Hepatocyte (in vitro differentiated cells): Measurements from ENCODE around the gene BTF3. TPM values are rescaled to one million over a fixed set of nuclear protein-coding genes. Genes with fewer than 3 reads are reported as not detected.

Experiments
- DNase-seq: peaks from one replicate; pipeline ENCODE4 v3.0.0-alpha.2; 2016; ENCODE audit warnings: low spot score
- H2AFZ ChIP-seq: fragments of 200-600 bp; sonication (generic); 2 replicates; pipeline ENCODE4 v1.6.0; 2016; ENCODE audit warnings: antibody characterized with exemption, mild to moderate bottlenecking
- H3K27ac ChIP-seq: fragments of 200-600 bp; sonication (generic); 2 replicates; pipeline ENCODE4 v1.5.1; 2016; ENCODE audit warnings: mild to moderate bottlenecking
- H3K27me3 ChIP-seq: fragments of 200-600 bp; sonication (generic); 2 replicates; pipeline ENCODE4 v1.6.1; 2016
- H3K36me3 ChIP-seq: fragments of 200-600 bp; sonication (generic); replicated peaks from 2 replicates; pipeline ENCODE4 v1.5.1; 2016; ENCODE audit warnings: low read depth; ENCODE audit not compliant: insufficient read depth
- H3K4me1 ChIP-seq: fragments of 200-600 bp; sonication (generic); 2 replicates; pipeline ENCODE4 v1.5.1; 2016; ENCODE audit warnings: mild to moderate bottlenecking, moderate library complexity; ENCODE audit not compliant: insufficient read depth
- H3K4me2 ChIP-seq: fragments of 200-600 bp; sonication (generic); 2 replicates; pipeline ENCODE4 v1.6.0; 2016
- H3K4me3 ChIP-seq: fragments of 200-600 bp; sonication (generic); 2 replicates; pipeline ENCODE4 v1.5.1; 2016; ENCODE audit warnings: mild to moderate bottlenecking
- H3K79me2 ChIP-seq: fragments of 200-600 bp; sonication (generic); 2 replicates; pipeline ENCODE4 v1.6.0; 2017; ENCODE audit warnings: mild to moderate bottlenecking
- H3K9me2 ChIP-seq: fragments of 200-600 bp; sonication (generic); replicated peaks from 2 replicates; pipeline ENCODE4 v1.6.0; 2017; ENCODE audit warnings: mild to moderate bottlenecking; ENCODE audit not compliant: insufficient read depth
- H3K9me3 ChIP-seq: fragments of 200-600 bp; sonication (generic); 2 replicates; pipeline ENCODE4 v1.5.1; 2016; ENCODE audit warnings: low read depth, mild to moderate bottlenecking
- H4K20me1 ChIP-seq: fragments of 200-600 bp; sonication (generic); 2 replicates; pipeline ENCODE4 v1.6.0; 2016; ENCODE audit warnings: mild to moderate bottlenecking; ENCODE audit not compliant: insufficient read depth, poor library complexity, severe bottlenecking
- CTCF ChIP-seq: fragments of 200-600 bp; sonication (generic); IDR thresholded peaks from 2 replicates; pipeline ENCODE4 v1.5.1; 2016; ENCODE audit warnings: antibody characterized with exemption, mild to moderate bottlenecking; ENCODE audit not compliant: poor library complexity
- EZH2 ChIP-seq: fragments of 200-600 bp; sonication (generic); IDR thresholded peaks from 2 replicates; pipeline ENCODE4 v1.6.1; 2016; ENCODE audit warnings: antibody characterized with exemption, mild to moderate bottlenecking, borderline replicate concordance
- EZH2phosphoT487 ChIP-seq: fragments of 200-600 bp; sonication (generic); IDR thresholded peaks from one replicate; pipeline ENCODE4 v1.6.1; 2018; ENCODE audit warnings: antibody characterized with exemption, mild to moderate bottlenecking, low read depth, moderate library complexity; ENCODE audit not compliant: unreplicated experiment, severe bottlenecking
- WGBS: methylation state at CpG from one replicate; pipeline ENCODE4 v1.1.6; 2016; ENCODE audit warnings: low lambda C conversion rate; ENCODE audit errors: missing lambda C conversion rate; 5-methylcytosine and 5-hydroxymethylcytosine counted together
- polyA plus RNA-seq: library from polyadenylated mRNA; unstranded; fragments of >200 nt; fragmentation: Nextera tagmentation; extraction: Ambion mirVana; gene quantifications from 2 replicates; pipeline ENCODE4 v1.2.1, GENCODE V29; 2016
- total RNA-seq: library from RNA; depleted of rRNA; stranded (reverse); fragments of >200 nt; gene quantifications from 2 replicates; pipeline ENCODE4 v1.2.3, GENCODE V29; 2014

The BTF3 gene
- total and polyA plus RNA-seq, 2 experiments from 2014 or later: 390 to 423 TPM

GRCh38 chr5:73450672-73451223, 47.5 kb upstream of the BTF3 start:
- DNase-seq: no peak
- no peak overlapping the region for H3K27ac ChIP-seq
- peaks cover 67% of the 10 kb centered on the region for H3K27me3 ChIP-seq
- no peak for TF ChIP-seq CTCF
- TF ChIP-seq EZH2: peak; percentile 33
- no peak for TF ChIP-seq EZH2phosphoT487
- H3K4me1 ChIP-seq: peaks cover 19% of the 10 kb centered on the region
- H3K36me3 ChIP-seq: no peaks in the 10 kb centered on the region
- peak overlapping the region; percentile 46 for H2AFZ ChIP-seq
- H3K9me2 ChIP-seq: no peaks in the 10 kb centered on the region
- 3% methylated on average over 25 of the region's 27 CpGs for WGBS
- H3K4me3 ChIP-seq: peak overlapping the region; percentile 33
- H3K9me3 ChIP-seq: no peaks in the 10 kb centered on the region
- peaks cover 6% of the 10 kb centered on the region for H4K20me1 ChIP-seq
- H3K4me2 ChIP-seq: peak overlapping the region; percentile 93
- no peaks in the 10 kb centered on the region for H3K79me2 ChIP-seq

- Histone ChIP-seq H3K9me2 (no peaks in the 10 kb centered on the region), H3K9me3 (no peaks in the 10 kb centered on the region), H3K4me1 (peaks cover 19% of the 10 kb centered on the region), H2AFZ (peak overlapping the region; percentile 46), H3K79me2 (no peaks in the 10 kb centered on the region), H3K36me3 (no peaks in the 10 kb centered on the region), H4K20me1 (no peaks in the 10 kb centered on the region), H3K27ac (no peak overlapping the region), H3K4me2 (peak overlapping the region; percentile 93), H3K27me3 (peaks cover 62% of the 10 kb centered on the region), H3K4me3 (peak overlapping the region; percentile 33)
- WGBS: 5% methylated on average over 55 of the region's 70 CpGs
- peak; percentile 84 for DNase-seq
- peak; percentile 83 for TF ChIP-seq CTCF
- TF ChIP-seq EZH2phosphoT487: no peak
- no peak for TF ChIP-seq EZH2
These were observed 46.8 kb upstream of the BTF3 start for GRCh38 chr5:73451224-73452130.

GRCh38 chr5:73452215-73452614, 46.0 kb upstream of the BTF3 start:
- H3K27ac ChIP-seq: no peak overlapping the region
- H3K4me1 ChIP-seq: peaks cover 19% of the 10 kb centered on the region
- peaks cover 58% of the 10 kb centered on the region for H3K27me3 ChIP-seq
- H3K9me3 ChIP-seq: no peaks in the 10 kb centered on the region
- H3K36me3 ChIP-seq: no peaks in the 10 kb centered on the region
- no peak for DNase-seq
- H3K9me2 ChIP-seq: no peaks in the 10 kb centered on the region
- no peaks in the 10 kb centered on the region for H3K79me2 ChIP-seq
- no peaks in the 10 kb centered on the region for H4K20me1 ChIP-seq
- peak overlapping the region; percentile 93 for H3K4me2 ChIP-seq
- H2AFZ ChIP-seq: no peak overlapping the region
- H3K4me3 ChIP-seq: no peak overlapping the region
- 69% methylated on average over 6 of the region's 6 CpGs for WGBS
- TF ChIP-seq CTCF: no peak
- TF ChIP-seq EZH2: no peak
- TF ChIP-seq EZH2phosphoT487: no peak
